ENCODE results near the gene PTPN3. TPM values are rescaled to one million over a fixed set of nuclear protein-coding genes. Genes with fewer than 3 reads are reported as not detected.

PTPN3 gene
- polyA plus RNA-seq, 12 donors: 2.7 to 7.3 (median 3.7) TPM; not detected in 1

- no peak for DNase-seq
Measured at GRCh38 chr9:109507421-109507838, 9.3 kb upstream of the PTPN3 start.

DNA sequence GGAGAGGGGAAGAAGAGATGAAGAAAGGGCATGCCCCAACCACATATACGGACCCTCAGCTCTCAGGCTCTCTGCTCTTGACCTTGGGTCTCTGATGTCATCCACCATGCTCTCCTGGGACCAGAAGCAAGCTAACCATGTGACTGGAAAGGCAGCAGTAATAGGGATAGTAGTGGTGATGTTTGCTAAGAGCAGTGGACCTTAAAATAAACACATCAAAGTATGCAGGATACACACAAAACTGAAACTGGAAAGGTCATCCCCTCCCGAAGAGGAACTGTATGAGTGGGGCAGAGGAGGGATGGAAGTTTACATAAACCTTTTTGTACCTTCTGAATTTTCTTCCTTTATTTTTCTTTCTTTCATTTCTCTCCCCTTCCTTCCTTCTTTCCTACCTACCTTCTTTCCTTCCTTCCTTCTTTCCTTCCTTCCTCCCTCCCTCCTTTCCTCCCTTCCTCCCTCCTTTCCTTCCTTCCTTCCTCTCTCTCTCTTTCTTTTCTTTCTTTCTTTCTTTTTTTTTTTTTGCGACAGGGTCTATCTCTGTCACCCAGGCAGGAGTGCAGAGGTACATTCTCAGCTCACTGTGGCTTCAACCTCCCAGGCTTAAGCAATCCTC, 8.1 kb upstream of the PTPN3 start:
- DNase-seq: no peak

DNA sequence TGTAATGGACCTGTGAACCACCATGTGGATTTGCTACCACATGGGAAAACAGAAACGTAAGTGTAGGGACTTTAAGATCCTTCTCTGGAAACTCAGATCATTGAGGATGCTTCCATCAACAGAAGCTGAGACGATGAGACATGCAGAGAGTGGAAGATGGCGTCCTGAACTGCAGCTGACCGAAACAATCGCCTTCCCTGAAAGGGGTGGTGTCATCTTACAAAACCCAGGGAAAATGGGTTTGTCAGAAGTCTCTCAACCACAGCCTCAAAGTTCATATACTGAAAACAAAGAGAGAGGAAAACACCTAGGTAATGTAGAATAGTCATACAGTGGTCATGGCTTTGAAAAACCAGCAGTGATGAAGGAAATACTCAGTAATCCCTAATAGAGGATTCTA, 6.6 kb upstream of the PTPN3 start:
- DNase-seq: no peak

DNA sequence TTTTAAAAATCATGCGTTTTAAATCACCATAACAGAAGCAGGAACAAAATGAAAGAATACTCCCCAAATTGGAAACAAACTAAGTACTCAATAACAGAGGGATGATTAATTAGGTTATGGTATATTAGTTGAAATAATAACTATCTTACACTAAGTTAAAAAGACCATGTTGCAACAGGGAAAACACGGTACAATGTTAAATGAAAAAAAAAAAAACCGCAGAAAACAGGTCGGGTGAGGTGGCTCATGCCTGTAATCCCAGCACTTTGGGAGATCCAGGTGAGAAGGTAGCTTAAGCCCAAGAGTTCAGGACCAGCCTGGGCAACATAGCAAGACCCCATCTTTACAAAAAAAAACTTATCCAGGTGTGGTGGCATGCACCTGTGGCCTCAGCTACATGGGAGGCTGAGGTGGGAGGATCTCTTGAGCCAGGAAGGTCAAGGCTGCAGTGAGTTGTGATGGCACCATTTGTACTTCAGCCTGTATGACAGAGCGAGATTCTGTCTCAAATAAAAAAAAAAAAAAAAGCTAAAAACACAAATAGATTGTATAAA, 2.4 kb upstream of the PTPN3 start:
- no peak for DNase-seq

DNA sequence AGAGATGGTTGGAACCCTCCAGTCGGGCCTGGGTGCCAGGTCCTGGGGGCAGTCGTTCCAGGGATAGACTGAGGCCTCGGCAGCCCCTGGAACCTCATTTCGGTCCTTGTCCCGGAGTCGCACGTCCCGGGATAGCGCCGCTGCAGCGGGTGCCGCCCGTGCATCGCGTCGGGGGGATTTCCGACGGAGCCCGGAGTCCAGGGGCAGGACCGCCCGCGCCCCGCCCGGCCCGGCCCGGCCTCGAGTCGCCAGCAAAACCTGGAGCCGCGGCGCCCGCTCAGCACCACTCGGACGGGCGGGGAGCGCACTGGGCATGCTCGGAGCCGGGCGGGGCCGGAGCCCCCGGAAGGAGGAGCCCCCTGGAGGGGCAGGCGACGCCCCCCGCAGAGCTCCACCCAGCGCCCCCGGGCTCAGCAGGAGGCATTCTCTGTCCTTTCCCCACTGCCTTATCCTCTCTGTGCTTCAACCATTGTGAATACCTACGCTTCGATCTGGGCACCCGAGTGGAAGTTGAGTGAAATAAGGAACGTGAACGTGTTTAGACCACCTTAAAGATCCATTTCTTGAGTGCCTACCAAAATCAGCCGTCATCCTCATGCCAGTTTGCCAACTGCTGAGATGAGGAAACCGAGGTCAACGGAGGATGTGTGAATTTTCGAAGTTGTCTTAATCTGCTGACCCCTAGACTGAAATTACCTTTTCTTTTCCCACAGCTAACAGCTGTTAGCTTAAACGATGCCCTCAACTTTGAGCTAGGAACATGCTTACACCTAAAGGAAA, 1.7 kb upstream of the PTPN3 start:
- DNase-seq: no peak

DNA sequence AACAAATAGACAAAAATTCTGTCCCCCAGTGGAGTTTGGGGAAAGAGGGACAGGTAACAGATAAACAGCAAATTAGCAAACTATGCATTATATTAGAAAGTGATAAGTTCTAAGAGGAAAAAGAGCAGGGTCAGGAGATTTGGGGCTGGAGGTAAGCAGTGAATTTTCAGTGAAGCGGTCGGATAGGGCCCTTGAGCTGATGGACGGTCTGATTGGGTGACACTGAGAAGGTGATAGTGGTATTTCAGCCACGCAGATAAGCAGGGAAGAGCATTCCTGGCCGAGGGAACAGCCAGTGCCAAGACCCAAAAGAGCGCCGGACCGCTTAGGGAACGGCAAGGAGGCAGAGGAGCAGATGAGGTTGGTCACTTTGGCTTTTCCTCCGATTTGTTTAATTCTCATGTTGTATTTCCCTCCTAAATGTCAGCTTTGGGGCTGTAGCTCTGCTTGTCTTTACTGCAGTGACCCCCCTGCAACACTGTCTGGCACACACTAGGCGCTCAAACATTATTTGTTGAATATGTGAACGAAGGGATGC, 1.1 kb upstream of the PTPN3 start:
- DNase-seq: no peak

GRCh38 chr9:109497226-109498153, 617 bp downstream of the PTPN3 start:
- no peak for DNase-seq

GRCh38 chr9:109496841-109497225, 1.3 kb downstream of the PTPN3 start:
- no peak for DNase-seq

GRCh38 chr9:109496218-109496617, 1.9 kb downstream of the PTPN3 start:
- DNase-seq: no peak

DNA sequence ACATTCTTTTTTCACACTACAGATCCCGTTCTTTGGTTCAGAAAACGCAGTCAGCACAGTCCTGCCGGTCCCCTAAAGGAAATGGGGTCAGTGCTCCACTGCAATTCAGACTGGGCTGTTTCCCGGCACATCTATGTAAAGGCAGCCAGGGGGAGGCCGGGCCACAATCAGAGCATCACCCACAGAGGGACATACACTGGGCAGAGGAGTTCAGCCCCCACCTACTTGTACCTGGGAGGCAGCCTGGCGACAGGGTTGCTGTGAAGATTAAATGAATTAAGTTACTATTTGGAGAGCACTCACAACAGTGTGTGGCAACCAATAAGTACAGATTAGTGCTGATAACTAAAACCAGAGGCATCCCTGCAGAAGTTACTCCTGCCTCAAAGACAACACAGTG, 4.5 kb downstream of the PTPN3 start:
- DNase-seq: no peak

- DNase-seq: no peak
Measured at GRCh38 chr9:109491590-109491989, 6.5 kb downstream of the PTPN3 start.

GRCh38 chr9:109488791-109489492, 9.2 kb downstream of the PTPN3 start:
- DNase-seq: no peak

DNA sequence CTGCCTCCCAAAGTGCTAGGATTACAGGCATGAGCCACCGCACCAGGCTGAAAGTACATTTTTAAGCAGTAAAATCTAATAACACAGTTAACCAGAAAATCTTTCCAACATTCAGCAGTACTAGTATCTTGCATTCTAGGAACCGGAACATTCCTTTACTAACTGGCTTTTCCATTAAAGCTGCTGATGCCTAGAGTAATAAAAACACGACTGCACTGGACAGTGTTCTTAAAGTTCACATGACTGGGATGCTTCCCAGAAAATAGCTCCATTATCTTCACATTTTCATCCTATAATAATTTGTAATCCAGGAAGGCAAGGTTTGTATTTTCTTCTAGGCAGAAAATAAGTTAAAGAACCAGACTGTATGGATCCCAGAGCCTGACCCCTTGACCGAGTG, 9.8 kb downstream of the PTPN3 start:
- peak; percentile 53 for DNase-seq

DNA sequence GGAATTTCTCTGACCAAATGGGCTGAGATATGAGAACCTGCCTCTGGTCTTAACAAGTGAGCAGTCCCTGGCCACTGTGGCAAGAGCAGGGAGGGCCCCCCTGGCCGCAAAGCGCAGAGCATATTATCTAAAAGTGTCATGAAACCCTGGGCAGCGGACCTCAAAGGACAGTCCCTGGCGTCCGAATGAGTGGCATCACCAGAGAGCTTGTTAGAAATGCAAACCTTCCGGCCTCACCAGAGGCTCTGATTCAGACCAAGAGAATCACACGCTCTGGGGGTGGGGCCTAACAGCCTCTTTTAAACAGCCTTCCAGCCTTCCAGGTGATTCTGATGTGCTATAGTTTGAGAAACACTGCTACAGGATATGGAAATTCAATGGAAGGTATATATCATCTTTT, 10.9 kb downstream of the PTPN3 start:
- no peak for DNase-seq

DNA sequence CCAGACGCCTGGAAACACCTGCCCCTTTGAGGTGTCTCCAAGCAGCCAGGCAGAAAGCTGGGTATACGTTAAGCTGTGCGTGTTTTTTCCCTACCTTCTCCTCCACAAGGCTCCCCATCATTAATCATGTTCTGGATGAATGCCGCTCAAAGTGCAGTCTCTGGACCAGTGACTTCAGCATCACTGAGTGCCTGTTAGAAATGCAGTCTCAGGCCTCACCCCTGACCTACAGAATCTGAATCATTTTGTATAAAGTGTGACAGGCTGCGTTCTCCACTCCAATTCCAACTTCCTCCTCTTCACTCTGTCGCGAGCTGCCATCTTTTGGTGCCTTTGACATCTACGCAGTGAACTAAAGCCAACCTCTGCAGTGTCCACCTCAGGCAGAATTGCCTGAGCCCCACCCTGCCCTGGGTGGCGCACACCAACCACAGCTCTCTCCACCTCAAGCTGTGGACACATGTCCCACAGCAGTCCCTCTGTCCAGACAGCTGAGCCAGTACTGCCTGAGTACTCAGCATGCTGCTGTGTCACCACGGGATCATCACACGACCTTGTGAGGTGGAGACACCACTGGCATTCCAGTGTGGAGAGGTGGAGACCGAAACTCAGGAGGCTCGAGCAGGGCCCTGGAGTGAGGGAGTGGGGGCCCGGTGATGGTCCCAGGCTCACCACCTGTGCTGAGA, 14.2 kb downstream of the PTPN3 start:
- DNase-seq: no peak

GRCh38 chr9:109482391-109482916, 15.7 kb downstream of the PTPN3 start:
- DNase-seq: no peak

- no peak for DNase-seq
Measured at GRCh38 chr9:109481856-109482255, 16.3 kb downstream of the PTPN3 start.

- DNase-seq: no peak
Measured at GRCh38 chr9:109479822-109480221, 18.3 kb downstream of the PTPN3 start.

- DNase-seq: no peak
Measured at GRCh38 chr9:109478665-109479380, 19.3 kb downstream of the PTPN3 start.

All from muscle of arm (tissue), 12 donors.